CD4-positive, alpha-beta T cell treated with Interleukin-6 at 100 ng/mL for 8 hours (primary cell): Measurements from ENCODE around the gene SLPI.

Source experiments
- DNase-seq: peaks from one replicate; pipeline ENCODE4 v3.0.0-alpha.2; 2020; ENCODE audit warnings: mixed read lengths, low spot score

Gene SLPI

GRCh38 chr20:45212836-45213235 is 41.5 kb downstream of the SLPI start:
- no peak for DNase-seq

GRCh38 chr20:45211569-45212474 is 42.5 kb downstream of the SLPI start:
- no peak for DNase-seq

- DNase-seq = no peak
Observed at GRCh38 chr20:45209924-45210323, 44.4 kb downstream of the SLPI start.

GRCh38 chr20:45206725-45207124 is 47.6 kb downstream of the SLPI start, which contains the start of gene SEMG1:
TSS of gene SEMG1 (plus strand) at chr20:45207033. CDS start at chr20:45207054, 21 bp downstream.
- DNase-seq = no peak
